HepG2 (cell line): ENCODE measurements around the gene PTPRC. TPM values are rescaled to one million over a fixed set of nuclear protein-coding genes. Genes with fewer than 3 reads are reported as not detected.

Experiments
- ATAC-seq: fragments of 200-7000 bp; cut with Tn5 transposase; 3 replicates; pipeline ENCODE4 v1.9.1; 2020; ENCODE audit warnings: mild to moderate bottlenecking, moderate library complexity
- BruUV-seq: library from RNA; stranded (reverse); fragments of 400-500 nt; replicated peaks from 2 replicates; lab custom pipeline; 2021; lab: Mats Ljungman, UMichigan
- CTCF ChIA-PET: fragments of 300-600 bp; formaldehyde crosslinking; extraction: SDS; loops from one replicate; lab custom pipeline; 2021; ENCODE audit warnings: low total read pairs, inconsistent platforms, low intra/inter-chr PET ratio; lab: Yijun Ruan, JAX
- POLR2A ChIA-PET: fragments of 350-600 bp; sonication (Branson Sonifier 250); formaldehyde crosslinking; loops from one replicate; lab custom pipeline; 2020; ENCODE audit warnings: antibody characterized with exemption, inconsistent platforms; lab: Yijun Ruan, JAX
- DNase-seq: peaks from one replicate; pipeline ENCODE4 v3.0.0-alpha.2; 2015; ENCODE audit warnings: low spot score
- FAIRE-seq: peaks from 3 replicates; lab custom pipeline; 2011; peaks lifted over from hg19 to GRCh38; lab: Jason Lieb, UNC
- H2AFZ ChIP-seq: one replicate; pipeline ENCODE4 v1.6.1; 2011; ENCODE audit warnings: low read length, inconsistent platforms
- H3K27ac ChIP-seq: fragments of 300-600 bp; 3 replicates; pipeline ENCODE4 v1.8.0; 2011; ENCODE audit warnings: mixed run types, mild to moderate bottlenecking, mixed read lengths, low read length, inconsistent platforms; ENCODE audit not compliant: insufficient read depth; ENCODE audit errors: extremely low read length
- H3K27me3 ChIP-seq, 2 experiments: fragments of 200-600 bp in 1 of 2; 2 replicates in 1 of 2; 3 replicates in 1 of 2; pipeline versions ENCODE4 v1.6.0 to v1.8.0; 2011; ENCODE audit warnings: low read length in 2 of 2, mild to moderate bottlenecking in 2 of 2, moderate library complexity in 2 of 2, inconsistent platforms in 1 of 2; ENCODE audit not compliant: insufficient read depth in 2 of 2, control insufficient read depth in 1 of 2
- H3K36me3 ChIP-seq, 2 experiments: fragments of 200-600 bp in 1 of 2; replicated peaks in 1 of 2; 2 replicates in 1 of 2; 3 replicates in 1 of 2; pipeline versions ENCODE4 v1.5.1 to v1.8.0; 2011; ENCODE audit warnings: low read length in 2 of 2, inconsistent platforms in 1 of 2; ENCODE audit not compliant: insufficient read depth in 2 of 2, control insufficient read depth in 1 of 2
- H3K4me1 ChIP-seq: 2 replicates; pipeline ENCODE4 v1.5.1; 2012; ENCODE audit warnings: low read length, inconsistent platforms; ENCODE audit not compliant: insufficient read depth
- H3K4me2 ChIP-seq: 2 replicates; pipeline ENCODE4 v1.6.0; 2011; ENCODE audit warnings: low read depth, low read length, inconsistent platforms
- H3K4me3 ChIP-seq, 3 experiments: fragments of 200-600 bp in 1 of 3; sonication (generic), shearing (Covaris generic) in 1 of 3; replicated peaks in 1 of 3; 2 replicates each; pipeline ENCODE4 v1.5.1; 2011 to 2016; ENCODE audit warnings: low read length in 3 of 3, inconsistent platforms in 2 of 3, low read depth in 2 of 3, mild to moderate bottlenecking in 2 of 3, control low read depth in 1 of 3, mixed read lengths in 1 of 3; ENCODE audit not compliant: insufficient read depth in 1 of 3
- H3K79me2 ChIP-seq: one replicate; pipeline ENCODE4 v1.6.1; 2011; ENCODE audit warnings: low read length, inconsistent platforms; ENCODE audit not compliant: insufficient read depth
- H3K9ac ChIP-seq: 2 replicates; pipeline ENCODE4 v1.6.0; 2011; ENCODE audit warnings: mild to moderate bottlenecking, low read depth, low read length, inconsistent platforms; ENCODE audit not compliant: insufficient read depth
- H3K9me3 ChIP-seq: 2 replicates; pipeline ENCODE4 v1.5.1; 2012; ENCODE audit warnings: mild to moderate bottlenecking, low read length
- H4K20me1 ChIP-seq: 2 replicates; pipeline ENCODE4 v1.6.0; 2011; ENCODE audit warnings: inconsistent platforms, mild to moderate bottlenecking, low read length, moderate library complexity; ENCODE audit not compliant: insufficient read depth
- ATRX ChIP-seq: sonication (generic); formaldehyde crosslinking; IDR thresholded peaks from 2 replicates; pipeline ENCODE4 v1.4.0; 2020; ENCODE audit warnings: missing genetic modification reagents, borderline replicate concordance
- BCL6 ChIP-seq: IDR thresholded peaks from 2 replicates; pipeline ENCODE4 v1.6.1; 2016; ENCODE audit warnings: missing genetic modification reagents, missing compliant biosample characterization
- DRAP1 ChIP-seq: IDR thresholded peaks from 2 replicates; pipeline ENCODE4 v1.6.1; 2016; ENCODE audit warnings: missing genetic modification reagents, missing compliant biosample characterization
- HES4 ChIP-seq: sonication (generic); formaldehyde crosslinking; IDR thresholded peaks from 2 replicates; pipeline ENCODE4 v1.9.0; 2021; ENCODE audit warnings: mild to moderate bottlenecking, missing genetic modification reagents, borderline replicate concordance
- MXD3 ChIP-seq: IDR thresholded peaks from 2 replicates; pipeline ENCODE4 v1.6.1; 2016; ENCODE audit warnings: mild to moderate bottlenecking, missing biosample characterization, missing genetic modification reagents
- RBM39 ChIP-seq: fragments of 200-400 bp; formaldehyde crosslinking; IDR thresholded peaks from one replicate; pipeline ENCODE4 v1.6.1; 2018; ENCODE audit warnings: antibody characterized with exemption, mild to moderate bottlenecking, low read depth, low read length; ENCODE audit not compliant: poor library complexity, severe bottlenecking
- ZBTB25 ChIP-seq: IDR thresholded peaks from 2 replicates; pipeline ENCODE4 v1.6.1; 2018; ENCODE audit warnings: missing genetic modification reagents
- ZIK1 ChIP-seq: sonication (generic); formaldehyde crosslinking; IDR thresholded peaks from 2 replicates; pipeline ENCODE4 v1.5.0; 2020; ENCODE audit warnings: mild to moderate bottlenecking, low read depth, missing genetic modification reagents, borderline replicate concordance
- ZNF235 ChIP-seq: sonication (generic); formaldehyde crosslinking; IDR thresholded peaks from 2 replicates; pipeline ENCODE4 v1.8.1; 2023; ENCODE audit warnings: mild to moderate bottlenecking, missing genetic modification reagents, borderline replicate concordance
- ZNF674 ChIP-seq: sonication (generic); formaldehyde crosslinking; IDR thresholded peaks from 2 replicates; pipeline ENCODE4 v1.5.0; 2020; ENCODE audit warnings: low read depth, mild to moderate bottlenecking, missing genetic modification reagents
- ZNF878 ChIP-seq: sonication (generic); formaldehyde crosslinking; IDR thresholded peaks from 2 replicates; pipeline ENCODE4 v1.8.1; 2023; ENCODE audit warnings: mild to moderate bottlenecking, missing genetic modification reagents, moderate library complexity
- ZSCAN31 ChIP-seq: sonication (generic); formaldehyde crosslinking; IDR thresholded peaks from 2 replicates; pipeline ENCODE4 v1.5.0; 2020; ENCODE audit warnings: low read depth, mild to moderate bottlenecking, missing genetic modification reagents
- WGBS: methylation state at CpG from one replicate; pipeline ENCODE4 v1.1.6; 2017; ENCODE audit warnings: low lambda C conversion rate; 5-methylcytosine and 5-hydroxymethylcytosine counted together
- in situ Hi-C: cut with HindIII; loops from 2 replicates; pipeline ENCODE4 v1.10.0; 2017; ENCODE audit warnings: low pct_unique_long_range_greater_than_20kb; ENCODE audit not compliant: extremely low pct_ligation_motif_present
- intact Hi-C: fragments of 100-400 bp; cut with micrococcal nuclease; formaldehyde crosslinking; loops from one replicate; pipeline ENCODE4 v1.10.0; 2022; ENCODE audit not compliant: unreplicated experiment
- polyA plus RNA-seq, 8 experiments: library from polyadenylated mRNA; depleted of rRNA in 3 of 8; stranded (reverse) in 7 of 8; unstranded in 1 of 8; fragments of >200 nt; fragmentation: Illumina TruSeq in 4 of 8; extraction: Trizol in 4 of 8; gene quantifications; 2 replicates each; pipeline versions ENCODE4 v1.2.1 to v1.2.3, GENCODE V29; 2011 to 2016; ENCODE audit warnings: low read depth in 4 of 8, missing spikeins in 1 of 8, mixed read lengths in 1 of 8; ENCODE audit not compliant: insufficient read depth in 1 of 8
- total RNA-seq, 5 experiments: library from RNA; depleted of rRNA; stranded (reverse); fragments of >200 nt; fragmentation: Illumina TruSeq; extraction: Trizol; gene quantifications; 2 replicates each; pipeline ENCODE4 v1.2.3, GENCODE V29; 2016; ENCODE audit warnings: low read depth in 1 of 5

Gene PTPRC
- total and polyA plus RNA-seq, 2 of the 13 experiments (the other 11 are each of a cell fraction or from before 2014, with no cell fraction given): not detected

- intact Hi-C loops (no loop called here), in situ Hi-C loops (no loop called here)
- FAIRE-seq: no peak
- Histone ChIP-seq H3K4me3 (no peak overlapping the region), H3K9me3 (no peaks in the 10 kb centered on the region), H3K36me3 (no peaks in the 10 kb centered on the region), H3K4me1 (no peaks in the 10 kb centered on the region), H2AFZ (no peak overlapping the region), H3K4me2 (no peak overlapping the region), H3K27ac (no peak overlapping the region), H3K27me3 (no peaks in the 10 kb centered on the region; a peak in 1 of 5 replicates), H3K9ac (no peak overlapping the region), H3K79me2 (no peaks in the 10 kb centered on the region), H4K20me1 (no peaks in the 10 kb centered on the region)
- BruUV-seq: no TSS peak
- ChIA-PET CTCF (no interaction called here), POLR2A (no interaction called here)
- no peak for TF ChIP-seq ZNF235
- no peak for TF ChIP-seq ZSCAN31 (CRISPR knock-in tag)
- no peak for TF ChIP-seq ZNF878
- no peak for TF ChIP-seq ZNF674
- no peak for TF ChIP-seq ZBTB25 (CRISPR knock-in tag)
- no peak for TF ChIP-seq ATRX (CRISPR knock-in tag)
- TF ChIP-seq HES4 (CRISPR knock-in tag): no peak
- no peak for TF ChIP-seq MXD3
- no peak for TF ChIP-seq ZIK1 (CRISPR knock-in tag)
- no peak for TF ChIP-seq RBM39
- TF ChIP-seq BCL6 (CRISPR knock-in tag): no peak
- TF ChIP-seq DRAP1: no peak
- DNase-seq: no peak
- 1% methylated on average over 6 of the region's 6 CpGs for WGBS
- ATAC-seq: no peak
Measured at GRCh38 chr1:198775606-198776005, 136.8 kb downstream of the PTPRC start.
